K562 (cell line): ENCODE data around the gene TMEM88. TPM values are rescaled to one million over a fixed set of nuclear protein-coding genes. Genes with fewer than 3 reads are reported as not detected.

Experiments used
- CREB1 ChIP-seq, 2 experiments: sonication (generic) in 1 of 2; formaldehyde crosslinking in 1 of 2; IDR thresholded peaks; 2 replicates each; pipeline versions ENCODE4 v1.6.1 to v1.8.0; 2012 to 2022; ENCODE audit warnings: inconsistent platforms in 1 of 2, mild to moderate bottlenecking in 1 of 2, missing genetic modification reagents in 1 of 2, moderate library complexity in 1 of 2
- CREM ChIP-seq: IDR thresholded peaks from 2 replicates; pipeline ENCODE4 v1.6.1; 2014; ENCODE audit warnings: antibody characterized with exemption, low read depth
- ETS1 ChIP-seq: conservative IDR thresholded peaks from 2 replicates; pipeline ENCODE4 v1.6.1; 2011; ENCODE audit warnings: low read depth, mild to moderate bottlenecking, low read length; ENCODE audit not compliant: control insufficient read depth
- ETV6 ChIP-seq, 3 experiments: fragments of 150-350 bp in 1 of 3; sonication (generic) in 1 of 3; formaldehyde crosslinking in 1 of 3; IDR thresholded peaks; 2 replicates each; pipeline versions ENCODE4 v1.6.1 to v1.8.0; 2014 to 2022; ENCODE audit warnings: borderline replicate concordance in 2 of 3, low read depth in 2 of 3, antibody characterized with exemption in 1 of 3, low read length in 1 of 3, mild to moderate bottlenecking in 1 of 3, missing genetic modification reagents in 1 of 3
- FIP1L1 ChIP-seq: fragments of 200-400 bp; formaldehyde crosslinking; IDR thresholded peaks from 2 replicates; pipeline ENCODE4 v1.6.1; 2018; ENCODE audit warnings: mild to moderate bottlenecking, low read depth, low read length; ENCODE audit not compliant: poor library complexity, severe bottlenecking
- GABPA ChIP-seq: fragments of 200-800 bp; sonication (Bioruptor generic); conservative IDR thresholded peaks from 2 replicates; pipeline ENCODE4 v1.6.1; 2016; ENCODE audit warnings: low read depth, missing genetic modification characterization, missing compliant biosample characterization
- GABPB1 ChIP-seq: sonication (generic); formaldehyde crosslinking; IDR thresholded peaks from 2 replicates; pipeline ENCODE4 v1.8.0; 2022; ENCODE audit warnings: mild to moderate bottlenecking, missing genetic modification reagents
- HIVEP1 ChIP-seq: fragments of 250-450 bp; sonication (Bioruptor Pico); IDR thresholded peaks from 2 replicates; pipeline ENCODE4 v1.4.0; 2020; ENCODE audit warnings: mild to moderate bottlenecking
- JUND ChIP-seq, 2 experiments: IDR thresholded peaks; 2 replicates in 1 of 2; 3 replicates in 1 of 2; pipeline ENCODE4 v1.6.1; 2011; ENCODE audit warnings: borderline replicate concordance in 2 of 2, low read depth in 2 of 2, low read length in 2 of 2, improper control_type of control experiment in 1 of 2, missing biosample characterization in 1 of 2, missing genetic modification characterization in 1 of 2, missing genetic modification reagents in 1 of 2
- KLF13 ChIP-seq: fragments of 450-650 bp; IDR thresholded peaks from 2 replicates; pipeline ENCODE4 v1.6.1; 2016; ENCODE audit warnings: missing genetic modification characterization, low read depth, mild to moderate bottlenecking, missing compliant biosample characterization, moderate library complexity, borderline replicate concordance
- MAX ChIP-seq: sonication (generic); formaldehyde crosslinking; IDR thresholded peaks from 2 replicates; pipeline ENCODE4 v1.9.0; 2022; ENCODE audit warnings: mild to moderate bottlenecking, missing genetic modification reagents
- PATZ1 ChIP-seq: fragments of 250-450 bp; sonication (Bioruptor Pico); IDR thresholded peaks from 2 replicates; pipeline ENCODE4 v1.5.0; 2020; ENCODE audit warnings: mild to moderate bottlenecking, borderline replicate concordance
- SAP30 ChIP-seq: fragments of 200-600 bp; sonication (generic); IDR thresholded peaks from 2 replicates; pipeline ENCODE4 v1.6.1; 2012; ENCODE audit warnings: borderline replicate concordance, low read depth, mild to moderate bottlenecking, moderate library complexity, low read length, control low read depth, inconsistent platforms; ENCODE audit not compliant: insufficient read depth, poor library complexity, severe bottlenecking
- SPI1 ChIP-seq: IDR thresholded peaks from 2 replicates; pipeline ENCODE4 v1.6.1; 2011; ENCODE audit warnings: low read depth, low read length, control low read depth, borderline replicate concordance
- TAF1 ChIP-seq: IDR thresholded peaks from 2 replicates; pipeline ENCODE4 v1.6.1; 2011; ENCODE audit warnings: mild to moderate bottlenecking, low read length, moderate library complexity; ENCODE audit not compliant: insufficient read depth, control insufficient read depth, severe bottlenecking; ENCODE audit errors: extremely low read depth
- ZNF699 ChIP-seq: fragments of 250-450 bp; sonication (Bioruptor Pico); IDR thresholded peaks from 2 replicates; pipeline ENCODE4 v1.8.0; 2021; ENCODE audit warnings: mild to moderate bottlenecking, moderate library complexity; ENCODE audit not compliant: insufficient replicate concordance
- ZNF740 ChIP-seq, 3 experiments: fragments of 200-800 bp in 1 of 3; sonication (Bioruptor generic) in 1 of 3; sonication (generic) in 1 of 3; formaldehyde crosslinking in 1 of 3; IDR thresholded peaks; 2 replicates each; pipeline versions ENCODE4 v1.6.1 to v1.8.0; 2016 to 2022; ENCODE audit warnings: mild to moderate bottlenecking in 2 of 3, missing compliant biosample characterization in 2 of 3, missing genetic modification characterization in 2 of 3, missing genetic modification reagents in 1 of 3
- ZNF778 ChIP-seq: fragments of 450-650 bp; formaldehyde crosslinking; IDR thresholded peaks from 2 replicates; pipeline ENCODE4 v1.4.0; 2020; ENCODE audit warnings: mild to moderate bottlenecking, moderate library complexity
- polyA plus RNA-seq, 8 experiments: library from polyadenylated mRNA; depleted of rRNA in 4 of 8; stranded (reverse) in 5 of 8; unstranded in 3 of 8; fragments of >200 nt; fragmentation: Nextera tagmentation in 2 of 8; fragmentation: Illumina TruSeq in 1 of 8; extraction: Ambion mirVana in 2 of 8; extraction: Trizol in 1 of 8; gene quantifications; 2 replicates each; pipeline versions ENCODE4 v1.2.1 to v1.2.3, GENCODE V29; 2011 to 2014; ENCODE audit warnings: inconsistent platforms in 1 of 8, missing spikeins in 1 of 8
- total RNA-seq, 7 experiments: library from RNA; depleted of rRNA in 6 of 7; stranded (reverse); fragments of >200 nt in 6 of 7; fragmentation: Illumina TruSeq in 2 of 7; extraction: Trizol in 2 of 7; gene quantifications; 2 replicates each; pipeline versions ENCODE4 v1.2.1 to v1.2.3, GENCODE V29; 2011 to 2021; ENCODE audit warnings: low replicate concordance in 1 of 7

TMEM88 gene
- total and polyA plus RNA-seq, 9 of the 15 experiments (the other 6 are each of a cell fraction or from before 2014, with no cell fraction given) = 0.10 to 1.4 (median 0.36) TPM; not detected in 3

- TF ChIP-seq SPI1 (peak; percentile 56), CREB1 (IDR thresholded peaks at IDR 0.05) (peak; percentile 79), CREB1 (CRISPR knock-in tag; IDR thresholded peaks at IDR 0.05) (peak; percentile 78), FIP1L1 (peak; percentile 7), JUND (IDR thresholded peaks at IDR 0.05; ENCODE audit: borderline replicate concordance, low read depth, low read length) (peak; percentile 72), JUND (tag; IDR thresholded peaks at IDR 0.05; ENCODE audit: borderline replicate concordance, low read depth, low read length) (peak; percentile 36; the same call in 1 of the 3 replicates), CREM (peak; percentile 88), TAF1 (peak; percentile 26), ETS1 (0 out of 2 replicates have a peak, but pooled peaks have one; percentile 46), ZNF740 (CRISPR knock-in tag; IDR thresholded peaks at IDR 0.05) (peak; percentile 94), ZNF740 (tag; IDR thresholded peaks at IDR 0.05) (peak in 1 of 2 experiments; percentile 80; a peak in 2 of 4 replicates), GABPA (tag) (peak; percentile 72), ZNF699 (CRISPR knock-in tag) (no peak), MAX (CRISPR knock-in tag) (peak; percentile 52), GABPB1 (peak; percentile 17; the same call in 1 of the 2 replicates), ZNF778 (CRISPR knock-in tag) (no peak), SAP30 (peak; percentile 86), HIVEP1 (peak; percentile 54; the same call in 1 of the 2 replicates), KLF13 (tag) (peak; percentile 52; the same call in 1 of the 2 replicates), ETV6 (IDR thresholded peaks at IDR 0.05; ENCODE audit: borderline replicate concordance in 1 of 2, low read depth in 2 of 2, low read length in 1 of 2) (peak; percentile 12 to 29; a peak in 2 of 4 replicates), ETV6 (CRISPR knock-in tag; IDR thresholded peaks at IDR 0.05; ENCODE audit: borderline replicate concordance) (no peak), PATZ1 (CRISPR knock-in tag) (no peak)
Measured at GRCh38 chr17:7843536-7844291, 11.2 kb upstream of the TMEM88 start (continued).
